Epithelial cell of proximal tubule (primary cell): Measurements from ENCODE around the gene NCEH1. TPM values are rescaled to one million over a fixed set of nuclear protein-coding genes. Genes with fewer than 3 reads are reported as not detected.
A peak's percentile ranks its signal among the peaks of the same experiment; 100 is the strongest.

Experiments
- DNase-seq: peaks from one replicate; pipeline ENCODE4 v3.0.0-alpha.2; 2011; ENCODE audit warnings: low read depth
- H3K4me3 ChIP-seq: 2 replicates; pipeline ENCODE4 v1.5.1; 2011; ENCODE audit warnings: low read depth, mild to moderate bottlenecking, low read length
- CTCF ChIP-seq: conservative IDR thresholded peaks from 2 replicates; pipeline ENCODE4 v1.5.1; 2012; ENCODE audit warnings: low read depth, mild to moderate bottlenecking, low read length
- total RNA-seq: library from RNA; depleted of rRNA; stranded (reverse); fragments of >200 nt; gene quantifications from 2 replicates; pipeline ENCODE4 v1.2.3, GENCODE V29; 2015

Gene NCEH1
- total RNA-seq, 1 donor from 2014 or later = 72.9 TPM

- no peak for TF ChIP-seq CTCF
- DNase-seq = peak; percentile 63
- peak overlapping the region; percentile 2 for H3K4me3 ChIP-seq
Measured at GRCh38 chr3:172659246-172660002, 51.4 kb downstream of the NCEH1 start.

GRCh38 chr3:172658344-172659245 is 52.3 kb downstream of the NCEH1 start:
- no peak overlapping the region for H3K4me3 ChIP-seq
- DNase-seq = peak; percentile 96
- TF ChIP-seq CTCF = no peak

- DNase-seq = no peak
- no peak overlapping the region for H3K4me3 ChIP-seq
- TF ChIP-seq CTCF = no peak
Measured at GRCh38 chr3:172656602-172657001, 54.3 kb downstream of the NCEH1 start.

- no peak for DNase-seq
- no peak for TF ChIP-seq CTCF
- no peak overlapping the region for H3K4me3 ChIP-seq
Measured at GRCh38 chr3:172655388-172655787, 55.5 kb downstream of the NCEH1 start.

- no peak overlapping the region for H3K4me3 ChIP-seq
- TF ChIP-seq CTCF = no peak
- DNase-seq = no peak
Measured at GRCh38 chr3:172654470-172654869, 56.4 kb downstream of the NCEH1 start.

- H3K4me3 ChIP-seq = no peak overlapping the region
- no peak for DNase-seq
- TF ChIP-seq CTCF = no peak
Measured at GRCh38 chr3:172653004-172653572, 57.8 kb downstream of the NCEH1 start.
